Progenitor cell of endocrine pancreas (in vitro differentiated cells): ENCODE results near the gene ADSL. TPM values are rescaled to one million over a fixed set of nuclear protein-coding genes. Genes with fewer than 3 reads are reported as not detected.
"Not testable (repeated sequence)": the region's sequence is repeated elsewhere in the genome, so short reads cannot be mapped to it uniquely, and the experiment has no call there.

Source experiments
- DNase-seq: peaks from one replicate; pipeline ENCODE4 v3.0.0; 2021; ENCODE audit warnings: low spot score; ENCODE audit not compliant: unreplicated experiment
- H3K27ac Mint-ChIP-seq: 2 replicates; pipeline ENCODE4 v1.8.0; 2021; ENCODE audit warnings: mild to moderate bottlenecking, moderate library complexity, mixed read lengths
- H3K27me3 Mint-ChIP-seq: 2 replicates; pipeline ENCODE4 v1.8.0; 2021; ENCODE audit warnings: mixed read lengths
- H3K36me3 Mint-ChIP-seq: 2 replicates; pipeline ENCODE4 v1.8.0; 2022; ENCODE audit warnings: mixed read lengths; ENCODE audit not compliant: insufficient read depth
- H3K4me1 Mint-ChIP-seq: 2 replicates; pipeline ENCODE4 v1.8.0; 2021; ENCODE audit warnings: low read depth, mixed read lengths
- H3K4me3 Mint-ChIP-seq: 2 replicates; pipeline ENCODE4 v1.8.0; 2021; ENCODE audit warnings: low read depth, mild to moderate bottlenecking, moderate library complexity, mixed read lengths
- H3K9me3 Mint-ChIP-seq: 2 replicates; pipeline ENCODE4 v1.8.0; 2021; ENCODE audit warnings: low read depth, mixed read lengths
- CTCF ChIP-seq: fragments of 200-600 bp; sonication (generic); IDR thresholded peaks from one replicate; pipeline ENCODE4 v1.5.0; 2021; ENCODE audit warnings: antibody characterized with exemption, mild to moderate bottlenecking; ENCODE audit not compliant: unreplicated experiment
- total RNA-seq: library from RNA; stranded (reverse); gene quantifications from 2 replicates; pipeline ENCODE4 v1.2.1, GENCODE V29; 2021

The ADSL gene
- total RNA-seq, 1 donor from 2014 or later: 85.0 TPM

GRCh38 chr22:40376149-40376548 lies 29.8 kb downstream of the ADSL start:
- H3K36me3 Mint-ChIP-seq: peaks cover 2% of the 10 kb centered on the region
- H3K4me3 Mint-ChIP-seq: no peak overlapping the region
- H3K27ac Mint-ChIP-seq: no peak overlapping the region
- no peak for DNase-seq
- H3K9me3 Mint-ChIP-seq: no peaks in the 10 kb centered on the region
- H3K4me1 Mint-ChIP-seq: peaks cover 6% of the 10 kb centered on the region
- no peak for TF ChIP-seq CTCF
- H3K27me3 Mint-ChIP-seq: no peaks in the 10 kb centered on the region

DNA sequence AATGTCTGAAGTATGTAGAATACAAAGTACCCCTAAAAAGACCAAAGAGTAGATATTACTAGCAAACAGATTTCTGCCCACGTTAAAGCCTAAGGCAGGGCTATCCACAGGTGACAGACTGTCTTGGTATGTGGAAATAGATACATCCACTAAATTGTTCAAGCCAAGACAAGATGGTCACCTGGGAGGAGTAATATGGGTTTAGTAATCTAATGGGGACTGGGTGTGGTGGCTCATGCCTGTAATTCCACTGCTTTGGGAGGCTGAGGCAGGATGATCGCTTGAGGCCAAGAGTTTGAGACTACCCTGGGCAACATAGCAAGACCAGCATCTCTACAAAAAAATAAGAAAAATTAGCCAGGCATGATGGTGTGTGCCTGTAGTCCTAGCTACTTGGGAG lies 31.6 kb downstream of the ADSL start:
- Mint-ChIP-seq H3K4me1 (peaks cover 2% of the 10 kb centered on the region), H3K36me3 (peaks cover 2% of the 10 kb centered on the region), H3K4me3 (no peak overlapping the region), H3K27me3 (no peaks in the 10 kb centered on the region), H3K27ac (no peak overlapping the region), H3K9me3 (no peaks in the 10 kb centered on the region)
- TF ChIP-seq CTCF: no peak
- no peak for DNase-seq

- H3K4me3 Mint-ChIP-seq, H3K27me3 Mint-ChIP-seq, H3K36me3 Mint-ChIP-seq, H3K27ac Mint-ChIP-seq, H3K9me3 Mint-ChIP-seq, H3K4me1 Mint-ChIP-seq, DNase-seq: not testable (repeated sequence)
These were observed 32.1 kb downstream of the ADSL start for GRCh38 chr22:40378448-40378847.

- Mint-ChIP-seq H3K9me3 (no peaks in the 10 kb centered on the region), H3K4me1 (peaks cover 9% of the 10 kb centered on the region), H3K4me3 (no peak overlapping the region), H3K27me3 (no peaks in the 10 kb centered on the region), H3K27ac (no peak overlapping the region), H3K36me3 (no peaks in the 10 kb centered on the region)
- no peak for TF ChIP-seq CTCF
- DNase-seq: no peak
These were observed 35.2 kb downstream of the ADSL start for GRCh38 chr22:40381461-40381860.

DNA sequence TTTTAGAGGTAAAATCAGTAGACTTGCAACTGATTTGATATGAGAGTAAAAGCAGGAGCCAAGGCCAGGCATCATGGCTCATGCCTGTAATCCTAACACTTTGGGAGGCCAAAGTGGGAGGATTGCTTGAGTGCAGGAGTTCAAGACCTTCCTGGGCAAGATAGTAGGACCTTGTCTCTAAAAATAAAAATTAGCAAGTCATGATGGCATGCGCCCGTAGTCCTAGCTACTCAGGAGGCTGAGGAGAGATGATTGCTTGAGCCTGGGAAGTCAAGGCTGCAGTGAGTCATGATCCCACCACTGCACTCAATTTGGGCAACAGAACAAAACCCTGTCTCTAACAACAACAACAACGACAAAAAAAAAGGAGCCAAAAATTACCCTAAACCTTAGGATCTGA lies 37.6 kb downstream of the ADSL start:
- H3K4me3 Mint-ChIP-seq: no peak overlapping the region
- no peaks in the 10 kb centered on the region for H3K9me3 Mint-ChIP-seq
- no peak for TF ChIP-seq CTCF
- DNase-seq: no peak
- no peaks in the 10 kb centered on the region for H3K27me3 Mint-ChIP-seq
- H3K27ac Mint-ChIP-seq: no peak overlapping the region
- peaks cover 1% of the 10 kb centered on the region for H3K36me3 Mint-ChIP-seq
- H3K4me1 Mint-ChIP-seq: peaks cover 29% of the 10 kb centered on the region

DNA sequence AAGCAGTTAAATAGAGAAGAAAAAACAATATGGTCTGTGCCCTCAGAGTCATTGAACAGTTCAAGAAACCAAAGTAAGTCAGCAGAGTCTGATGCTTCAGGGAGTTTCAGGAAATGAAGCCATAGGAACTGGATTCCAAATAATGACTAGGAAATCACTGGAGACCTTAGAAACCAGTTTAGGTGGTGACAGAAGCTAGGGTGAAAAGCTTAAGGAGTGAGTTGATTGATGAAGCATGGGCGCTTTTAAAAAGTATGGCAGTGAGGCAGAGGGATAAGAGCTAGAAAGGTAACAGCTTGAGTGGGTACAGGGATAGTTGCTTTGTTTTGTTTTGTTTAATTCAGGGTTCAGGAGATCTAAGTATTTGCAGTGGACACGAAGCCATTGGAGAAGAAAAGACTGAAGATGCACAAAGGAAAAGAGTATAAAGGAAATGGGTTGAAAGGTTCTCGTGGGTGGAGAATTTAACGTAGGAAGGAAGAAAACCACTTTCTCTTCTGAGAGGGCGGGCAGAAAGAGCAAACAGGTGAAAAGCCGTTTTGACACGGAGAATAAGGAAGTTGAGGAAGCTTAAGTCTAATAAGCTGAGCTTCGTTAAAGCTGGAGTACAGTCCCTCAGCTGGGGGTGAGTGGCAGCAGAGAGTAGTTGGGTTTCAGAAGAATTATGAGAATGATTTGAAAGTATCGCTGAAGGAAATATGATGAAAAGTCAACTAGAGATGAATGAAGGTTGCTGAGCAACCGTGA lies 38.9 kb downstream of the ADSL start:
- H3K36me3 Mint-ChIP-seq: peaks cover 2% of the 10 kb centered on the region
- H3K9me3 Mint-ChIP-seq: no peaks in the 10 kb centered on the region
- peak overlapping the region; percentile 46 for H3K27ac Mint-ChIP-seq
- DNase-seq: no peak
- H3K4me3 Mint-ChIP-seq: no peak overlapping the region
- H3K4me1 Mint-ChIP-seq: peaks cover 33% of the 10 kb centered on the region
- no peak for TF ChIP-seq CTCF
- H3K27me3 Mint-ChIP-seq: no peaks in the 10 kb centered on the region
